ENCODE data around the gene FUT7.
"Not testable (repeated sequence)": the region's sequence is repeated elsewhere in the genome, so short reads cannot be mapped to it uniquely, and the experiment has no call there.

FUT7 gene

DNA sequence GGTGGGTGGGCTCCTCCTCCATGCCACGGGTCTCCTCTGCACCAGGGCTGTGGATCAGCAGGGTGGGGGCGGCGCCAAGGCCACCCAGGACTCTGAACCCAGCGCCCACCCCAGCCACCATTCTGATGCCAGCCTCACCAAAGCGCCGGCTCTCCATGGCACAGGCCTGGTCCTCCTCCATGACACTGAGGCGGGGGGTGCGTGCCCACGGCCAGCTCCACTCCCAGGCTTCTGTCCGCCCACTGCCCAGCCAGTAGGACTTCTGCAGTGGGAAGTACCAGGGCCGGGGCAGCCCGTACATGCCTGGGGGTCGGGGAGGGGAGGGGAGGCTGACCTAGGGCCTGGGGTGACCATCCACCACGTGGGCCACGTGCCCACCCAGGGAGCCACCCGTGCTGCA is 15.5 kb downstream of the FUT7 start:
- DNase-seq, result no peak

DNA sequence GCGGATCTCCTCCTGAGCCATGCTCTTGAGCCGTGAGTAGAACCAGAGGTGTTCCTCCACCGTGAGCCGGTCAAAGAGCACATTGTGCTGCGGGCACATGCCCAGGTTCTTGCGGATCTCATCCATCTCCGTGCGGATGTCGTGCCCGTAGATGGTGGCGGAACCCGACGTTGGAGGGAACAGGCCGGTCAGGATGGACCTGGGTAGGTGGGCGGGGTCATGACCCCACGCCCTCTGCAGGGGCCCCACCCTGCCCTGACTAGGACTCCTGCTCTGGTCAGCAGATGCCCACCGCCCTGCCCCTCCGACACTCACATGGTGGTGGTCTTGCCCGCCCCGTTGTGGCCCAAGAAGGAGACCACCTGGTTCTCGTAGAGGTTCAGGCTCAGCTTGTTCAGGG is 15.9 kb downstream of the FUT7 start:
- DNase-seq, result no peak

DNA sequence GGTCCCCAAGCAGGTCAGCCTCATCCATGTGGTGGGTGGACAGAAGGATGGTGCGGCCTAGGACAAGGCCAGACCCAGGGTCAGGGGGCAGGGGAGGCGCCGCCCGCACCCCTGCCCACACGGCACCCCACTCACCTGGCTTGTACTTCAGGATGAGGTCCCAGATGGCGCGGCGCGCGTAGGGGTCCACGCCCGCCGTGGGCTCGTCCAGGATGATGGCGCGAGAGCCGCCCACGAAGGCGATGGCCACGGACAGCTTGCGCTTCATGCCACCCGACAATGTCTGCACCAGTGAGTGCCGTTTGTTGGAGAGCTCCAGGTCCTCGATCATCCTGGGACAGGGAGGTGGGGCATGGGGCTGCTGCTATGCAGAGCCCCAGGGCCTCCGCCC is 16.4 kb downstream of the FUT7 start:
- no peak for DNase-seq

DNA sequence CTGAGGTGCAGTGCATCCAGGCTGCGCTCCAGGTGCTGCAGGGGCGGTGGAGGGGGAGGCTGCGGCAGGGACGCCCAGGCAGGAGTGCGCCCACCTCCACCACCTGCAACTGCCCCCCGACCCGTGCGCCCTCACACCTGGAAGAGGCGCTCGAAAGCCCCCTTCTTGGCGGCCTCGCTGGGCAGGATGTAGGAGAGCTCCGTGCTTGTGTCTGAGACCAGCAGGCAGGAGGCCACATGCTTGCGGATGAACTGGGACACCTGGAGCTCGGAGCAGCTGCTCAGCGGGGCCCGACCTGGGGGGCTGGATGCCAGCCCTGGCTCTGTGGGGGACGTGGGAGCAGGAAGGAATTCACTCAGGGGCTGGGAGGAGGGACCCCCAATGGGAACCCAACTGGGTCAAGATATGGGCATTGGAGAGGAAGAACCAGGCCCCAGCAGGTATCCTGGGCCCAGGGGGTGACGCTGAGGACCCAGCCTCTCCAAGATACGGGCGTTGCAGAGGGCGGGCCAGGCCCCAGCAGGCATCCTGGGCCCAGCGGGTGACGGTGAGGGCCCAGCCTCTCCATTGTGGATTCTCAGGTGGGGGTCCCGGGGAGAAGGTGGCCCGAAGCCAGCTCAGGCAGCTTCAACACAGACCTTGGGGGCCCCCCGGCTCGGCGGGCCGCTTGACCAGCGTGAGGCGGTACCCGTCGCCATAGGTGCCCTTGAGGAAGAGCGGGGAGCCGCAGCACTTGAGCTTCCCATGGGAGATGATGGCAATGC is 16.9 kb downstream of the FUT7 start:
- no peak for DNase-seq

DNA sequence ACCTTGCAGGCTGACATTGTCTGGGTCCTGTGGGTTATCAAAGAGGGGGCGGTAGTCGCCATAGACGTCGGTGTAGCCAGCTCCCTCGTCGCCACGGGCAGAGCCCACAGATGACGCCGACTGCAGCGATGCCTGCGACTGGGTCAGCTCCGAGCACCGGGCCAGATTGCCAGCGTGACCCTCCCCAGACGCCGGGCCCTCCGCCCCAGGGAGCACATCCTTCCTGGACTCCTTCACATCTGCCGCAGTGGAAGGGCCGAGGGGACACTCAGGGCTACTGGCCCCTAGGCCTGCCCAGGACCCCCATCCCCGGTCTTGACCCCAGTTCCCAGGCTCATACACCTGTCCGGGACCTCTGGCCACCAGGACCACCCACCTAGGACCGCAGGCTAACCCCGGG is 17.7 kb downstream of the FUT7 start:
- no peak for DNase-seq

- no peak for DNase-seq
Measured at GRCh38 chr9:137013571-137013940, 18.3 kb downstream of the FUT7 start.

GRCh38 chr9:137012694-137013570 is 19.0 kb downstream of the FUT7 start:
- DNase-seq, result no peak

DNA sequence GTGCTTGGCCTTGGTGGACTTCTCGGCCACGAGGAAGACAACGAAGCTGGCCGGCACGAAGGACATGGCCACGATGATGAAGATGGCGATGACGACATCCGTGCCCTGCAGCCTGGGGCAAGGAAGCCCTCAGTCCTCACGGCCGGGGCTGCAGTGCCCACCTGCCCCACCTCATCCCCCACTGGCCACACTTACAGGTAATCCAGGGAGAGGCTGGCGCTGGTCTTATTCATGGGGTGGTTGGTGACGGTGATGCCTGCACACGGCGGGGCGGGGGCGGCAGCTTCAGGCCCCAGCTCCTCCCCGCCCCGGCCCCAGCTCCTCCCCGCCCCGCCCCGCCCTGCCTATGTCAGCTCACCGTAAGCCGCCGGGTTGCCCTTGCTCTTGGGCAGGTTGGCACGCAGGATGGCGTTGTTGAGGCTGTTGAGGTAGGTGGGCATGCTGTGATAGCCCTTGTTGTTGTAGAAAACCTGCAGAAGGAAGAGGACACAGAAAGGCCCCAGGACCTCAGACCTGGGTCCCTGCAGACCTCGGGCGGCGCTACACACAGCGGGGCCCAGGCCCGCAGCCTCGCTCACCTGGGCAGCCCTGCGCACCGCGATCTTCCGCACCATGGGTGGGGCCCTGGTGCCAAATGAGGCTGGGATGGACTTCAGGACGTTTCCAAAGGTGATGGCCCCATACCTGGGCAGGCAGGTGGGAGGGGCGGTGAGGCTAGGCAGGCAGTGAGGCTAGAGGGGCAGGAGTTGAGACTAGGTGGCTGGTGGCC is 19.8 kb downstream of the FUT7 start:
- no peak for DNase-seq

- DNase-seq, result no peak
Measured at GRCh38 chr9:137011156-137011555, 20.7 kb downstream of the FUT7 start.

GRCh38 chr9:137009938-137010732 is 21.8 kb downstream of the FUT7 start:
- no peak for DNase-seq

DNA sequence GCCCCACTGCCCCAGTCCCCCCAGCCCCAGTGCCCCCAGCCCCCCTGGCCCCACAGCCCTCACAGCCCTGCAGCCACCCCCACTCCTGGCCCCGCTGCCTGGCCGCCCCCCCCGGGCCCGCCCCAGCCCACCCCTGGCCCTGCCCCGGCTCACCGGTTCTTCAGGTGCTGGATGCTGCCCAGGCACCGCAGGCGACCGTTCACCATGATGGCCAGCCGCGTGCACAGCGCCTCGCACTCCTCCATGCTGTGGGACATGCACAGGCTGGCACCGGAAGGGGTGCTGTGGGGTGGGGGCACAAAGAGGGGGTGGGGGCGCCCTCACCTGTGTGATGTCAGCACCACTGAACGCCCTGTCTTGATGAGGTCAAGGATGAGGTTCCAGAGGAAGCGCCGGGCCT is 22.7 kb downstream of the FUT7 start:
- no peak for DNase-seq

- DNase-seq, result no peak
Measured at GRCh38 chr9:137008312-137008711, 23.6 kb downstream of the FUT7 start.

GRCh38 chr9:137007816-137008270 is 24.0 kb downstream of the FUT7 start:
- DNase-seq, result no peak

GRCh38 chr9:137007108-137007815 is 24.6 kb downstream of the FUT7 start:
- DNase-seq, result no peak

DNA sequence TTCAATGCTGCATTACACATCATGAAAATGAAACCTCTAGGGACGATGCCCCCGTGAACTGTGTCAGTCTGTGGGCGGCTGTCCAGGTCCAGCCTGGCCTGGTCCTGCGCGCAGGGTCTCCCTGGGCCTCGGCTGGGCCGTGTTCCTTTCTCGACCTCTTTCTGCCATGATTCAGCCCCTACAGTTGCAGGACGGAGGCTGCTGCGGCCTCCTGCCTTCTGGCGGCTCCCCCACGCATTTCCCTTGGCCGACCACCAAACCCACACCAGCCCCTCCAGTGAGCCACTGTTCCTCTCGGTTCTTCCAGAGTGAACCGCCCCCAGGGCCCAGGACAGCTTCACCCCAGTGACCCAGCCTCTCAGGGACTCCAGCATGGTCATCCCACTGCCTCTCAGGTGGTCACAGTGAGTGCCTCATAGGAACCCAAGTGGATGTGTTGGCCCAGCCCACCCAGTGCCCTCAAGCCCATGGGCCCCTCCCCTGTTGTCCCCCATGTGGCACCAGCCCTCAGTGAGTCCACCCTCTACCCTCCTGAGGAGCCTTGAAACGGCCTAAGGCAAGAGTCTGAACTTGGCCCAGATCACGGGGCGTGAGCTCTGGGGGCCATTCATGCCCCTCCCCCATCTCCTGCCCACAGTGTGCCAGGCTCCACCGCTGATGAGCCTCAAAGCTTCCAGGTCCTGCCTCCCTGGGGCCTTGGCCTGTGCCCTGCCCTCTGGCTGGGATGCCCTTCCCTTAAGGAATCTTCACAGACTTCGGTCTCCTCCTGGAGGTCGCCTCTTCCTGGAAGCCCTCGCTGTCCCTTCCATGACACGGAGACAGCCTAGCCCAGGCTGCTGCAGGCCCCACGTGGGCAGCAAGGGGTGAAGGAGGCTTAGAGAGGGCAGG is 25.5 kb downstream of the FUT7 start:
- DNase-seq, result no peak

- DNase-seq, result not testable (repeated sequence)
Measured at GRCh38 chr9:137004285-137004684, 27.6 kb downstream of the FUT7 start.

DNA sequence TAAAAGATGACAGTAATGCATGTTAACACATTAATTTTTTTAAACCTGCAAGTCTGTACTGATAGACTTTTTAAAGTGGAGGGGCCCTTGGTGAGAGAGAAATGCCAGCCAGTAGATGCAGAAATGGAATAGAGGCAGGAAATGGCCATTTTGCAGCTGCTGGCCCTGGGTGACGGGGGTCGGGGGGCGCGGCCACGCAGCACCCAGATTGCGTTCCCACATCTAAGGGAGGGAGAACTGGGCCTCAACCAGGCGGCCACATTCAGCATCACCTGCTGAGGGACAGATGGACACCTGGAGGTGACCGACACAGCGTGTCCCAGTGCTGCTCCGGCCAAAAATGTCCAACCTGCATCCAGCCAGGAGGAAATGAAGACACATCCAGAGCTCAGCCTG is 29.2 kb downstream of the FUT7 start:
- DNase-seq, result no peak

DNA sequence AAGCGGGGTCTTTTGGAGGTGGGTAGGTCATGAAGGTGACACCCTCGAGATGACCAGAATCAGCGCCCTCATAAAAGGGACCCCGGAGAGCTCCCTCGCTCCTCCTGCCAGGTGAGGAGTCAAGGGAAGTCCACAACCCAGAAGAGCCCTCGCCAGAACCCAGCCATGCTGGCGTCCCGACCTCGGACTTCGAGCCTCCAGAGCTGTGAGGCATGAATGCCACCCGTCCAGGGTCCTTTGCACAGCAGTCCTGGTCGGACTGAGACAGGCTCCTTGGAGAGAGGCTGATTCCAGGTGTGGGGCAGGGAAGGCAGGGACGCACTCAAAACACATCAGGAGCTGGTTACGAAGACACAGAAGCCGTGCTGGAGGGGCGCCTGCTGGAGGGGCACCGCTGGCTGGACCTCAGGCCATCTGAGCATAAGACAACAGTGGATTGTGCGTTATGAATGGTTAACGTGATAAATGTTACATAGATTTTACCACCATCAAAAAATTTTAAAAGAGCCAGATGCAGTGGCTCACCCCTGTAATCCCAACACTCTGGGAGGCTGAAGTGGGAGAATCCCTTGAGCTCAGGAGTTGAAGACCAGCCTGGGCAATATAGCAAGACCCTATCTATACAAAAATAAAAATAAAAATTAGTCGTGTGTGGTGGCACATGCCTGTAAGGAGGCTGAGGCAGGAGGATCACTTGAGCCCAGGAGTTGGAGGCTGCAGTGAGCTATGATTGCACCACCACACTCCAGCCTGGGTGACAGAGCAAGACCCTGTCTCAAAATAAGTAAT is 29.8 kb downstream of the FUT7 start:
- no peak for DNase-seq

GRCh38 chr9:137000177-137000930 is 31.5 kb downstream of the FUT7 start:
- DNase-seq, result no peak

Data from NCI-H1694 (cell line).